Ramos (cell line): ENCODE results near the gene ARHGEF28.

Experiments used
- in situ Hi-C: fragments of 300-500 bp; cut with MboI; formaldehyde crosslinking; loops from one replicate; pipeline ENCODE4 v1.14.3; 2022; ENCODE audit warnings: low sequenced_read_pairs; ENCODE audit not compliant: unreplicated experiment

Gene ARHGEF28

GRCh38 chr5:73625944-73626811 lies at the start of gene ARHGEF28:
ARHGEF28 (plus strand) TSS chr5:73626196; CDS start chr5:73684852, 58,656 bp downstream.
- in situ Hi-C loops: no loop called here

DNA sequence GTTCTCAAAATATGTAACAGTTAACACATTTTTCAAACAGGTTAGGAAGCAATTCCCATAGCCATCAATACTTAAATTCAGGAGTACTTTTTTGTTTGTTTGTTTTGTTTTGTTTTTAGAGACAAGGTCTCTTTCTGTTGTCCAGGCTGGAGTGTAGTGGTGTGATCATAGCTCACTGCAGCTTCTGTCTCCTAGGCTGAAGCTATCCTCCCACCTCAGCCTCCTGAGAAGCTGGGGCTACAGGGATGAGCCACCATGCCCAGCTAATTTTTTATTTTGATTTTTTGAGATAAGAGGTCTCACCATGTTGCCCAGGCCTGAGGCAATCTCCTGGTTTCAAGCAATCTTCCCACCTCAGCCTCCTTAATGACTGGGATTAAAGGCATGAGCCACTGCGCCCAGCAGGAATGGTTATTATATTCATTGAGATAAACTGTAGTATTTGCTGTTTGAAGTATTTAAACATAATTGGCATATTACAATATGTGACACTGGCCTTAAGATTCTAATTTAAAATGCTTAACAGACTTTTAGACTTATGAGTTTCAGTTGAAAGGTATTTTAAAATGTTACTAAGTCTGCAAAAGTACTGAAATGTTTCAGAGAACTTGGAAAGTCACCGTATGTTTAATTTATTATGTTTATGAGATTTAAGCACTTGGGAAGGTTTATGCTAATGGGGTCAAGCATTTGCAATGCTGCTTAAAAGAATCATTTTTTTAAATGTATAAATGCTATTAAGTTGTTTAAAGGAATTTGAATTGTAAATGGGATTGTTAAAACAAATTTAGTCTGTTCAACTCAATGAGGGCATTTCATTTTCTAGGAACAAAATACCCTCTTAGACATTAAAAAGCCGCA lies 43.5 kb upstream of the ARHGEF28 start:
- in situ Hi-C loops: no loop called here

- in situ Hi-C loops: no loop called here
Observed at GRCh38 chr5:73587923-73588322, 38.1 kb upstream of the ARHGEF28 start.

- in situ Hi-C loops: loop anchor here (5.0 kb wide), 1 partner anchor 201 kb away; no protein-coding TSS in a partner anchor
Observed at GRCh38 chr5:73591102-73591695, 34.8 kb upstream of the ARHGEF28 start.

- in situ Hi-C loops: loop anchor here (5.0 kb wide), 1 partner anchor 200 kb away; no protein-coding TSS in a partner anchor
Observed at GRCh38 chr5:73591698-73592501, 34.1 kb upstream of the ARHGEF28 start.

- in situ Hi-C loops: loop anchor here (5.0 kb wide), 1 partner anchor 200 kb away; no protein-coding TSS in a partner anchor
Observed at GRCh38 chr5:73592551-73592950, 33.4 kb upstream of the ARHGEF28 start.

DNA sequence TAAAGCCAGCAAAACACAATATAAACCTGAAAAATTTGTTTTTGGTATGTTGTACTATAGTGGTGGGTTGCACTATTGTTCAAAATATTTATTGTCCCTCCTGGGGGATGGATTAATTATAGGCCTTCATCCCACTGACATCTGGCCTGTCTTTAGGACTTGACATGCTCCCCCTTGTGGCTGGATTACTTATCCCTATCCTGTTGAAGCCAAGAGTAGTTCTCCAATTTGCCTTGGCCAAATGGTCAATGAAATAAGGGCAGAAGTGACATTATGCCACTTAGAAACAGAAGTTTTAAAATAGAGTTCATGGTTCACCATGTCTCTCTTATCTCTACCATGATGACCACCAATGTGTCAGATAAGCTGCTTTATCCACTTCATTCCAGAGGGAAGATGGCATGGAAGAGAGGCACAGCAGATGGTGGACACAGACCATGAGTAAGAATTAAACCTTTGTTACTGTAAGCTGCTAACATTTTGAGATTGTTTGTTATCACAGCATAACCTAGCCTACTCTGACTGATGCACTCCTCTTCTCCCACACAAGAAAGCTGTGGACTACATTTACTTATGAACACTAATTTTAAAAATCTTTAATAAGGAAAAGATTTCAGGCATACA lies 29.2 kb upstream of the ARHGEF28 start:
- in situ Hi-C loops: no loop called here

DNA sequence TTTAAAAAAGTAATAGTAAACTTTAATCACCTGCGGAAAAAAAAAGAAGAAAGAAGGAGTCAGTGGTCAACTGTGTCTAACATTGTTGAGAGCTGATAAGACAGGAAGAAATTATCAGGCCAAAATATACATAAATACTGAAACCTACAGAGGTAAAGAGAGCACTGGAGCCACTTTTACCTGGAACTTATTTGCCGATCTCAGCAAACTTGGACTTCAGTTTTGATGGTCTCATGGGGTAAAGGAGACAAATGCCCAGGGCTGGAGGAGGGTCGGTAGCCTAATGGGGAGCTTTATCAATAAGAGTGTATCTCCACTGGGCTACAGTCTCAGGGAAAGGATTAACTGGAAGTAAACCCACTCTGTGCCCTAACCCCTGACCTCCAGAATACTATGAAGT lies 26.6 kb upstream of the ARHGEF28 start:
- in situ Hi-C loops: no loop called here

DNA sequence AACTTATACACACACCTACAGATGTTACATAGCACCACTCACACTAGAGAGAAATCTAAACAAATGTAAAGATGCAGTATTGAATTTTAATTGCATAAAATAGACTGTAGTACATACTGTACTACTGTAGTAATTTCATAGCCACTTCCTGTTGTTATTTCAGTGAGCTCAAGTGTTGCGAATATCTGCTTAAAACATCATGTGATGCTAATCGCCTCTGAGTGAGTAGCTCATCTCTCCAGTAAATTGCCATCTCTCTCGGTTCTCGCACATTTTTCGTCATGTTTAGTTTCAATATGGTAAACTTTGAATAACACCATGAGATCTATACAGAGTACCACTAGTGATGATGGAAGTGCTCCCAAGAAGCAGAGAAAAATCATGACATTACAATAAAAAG lies 22.0 kb upstream of the ARHGEF28 start:
- in situ Hi-C loops: no loop called here

GRCh38 chr5:73605223-73606087 lies 20.5 kb upstream of the ARHGEF28 start:
- in situ Hi-C loops: no loop called here

- in situ Hi-C loops: no loop called here
Observed at GRCh38 chr5:73606206-73606753, 19.7 kb upstream of the ARHGEF28 start.

DNA sequence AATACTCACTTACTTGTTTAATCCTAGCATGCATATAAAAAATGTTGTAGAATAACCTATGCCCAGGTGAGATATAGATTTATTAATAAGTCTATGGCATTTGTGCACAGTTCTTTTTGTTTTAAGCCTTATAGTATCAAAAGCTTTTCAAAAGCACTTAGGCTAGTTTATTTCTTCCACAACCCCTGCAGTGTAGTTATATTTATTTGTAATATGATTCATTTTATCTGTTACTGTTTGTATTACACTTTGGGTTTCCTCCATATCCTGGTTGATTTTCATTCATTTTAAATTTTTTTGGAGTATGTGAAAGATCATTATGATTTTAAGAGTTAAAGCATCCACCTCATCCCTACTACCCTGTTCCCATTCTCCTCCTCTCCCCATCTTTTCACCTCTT lies 18.8 kb upstream of the ARHGEF28 start:
- in situ Hi-C loops: no loop called here

- in situ Hi-C loops: no loop called here
Observed at GRCh38 chr5:73612799-73613198, 13.2 kb upstream of the ARHGEF28 start.

- in situ Hi-C loops: no loop called here
Observed at GRCh38 chr5:73615085-73615484, 10.9 kb upstream of the ARHGEF28 start.

- in situ Hi-C loops: no loop called here
Observed at GRCh38 chr5:73615947-73616346, 10.0 kb upstream of the ARHGEF28 start.

DNA sequence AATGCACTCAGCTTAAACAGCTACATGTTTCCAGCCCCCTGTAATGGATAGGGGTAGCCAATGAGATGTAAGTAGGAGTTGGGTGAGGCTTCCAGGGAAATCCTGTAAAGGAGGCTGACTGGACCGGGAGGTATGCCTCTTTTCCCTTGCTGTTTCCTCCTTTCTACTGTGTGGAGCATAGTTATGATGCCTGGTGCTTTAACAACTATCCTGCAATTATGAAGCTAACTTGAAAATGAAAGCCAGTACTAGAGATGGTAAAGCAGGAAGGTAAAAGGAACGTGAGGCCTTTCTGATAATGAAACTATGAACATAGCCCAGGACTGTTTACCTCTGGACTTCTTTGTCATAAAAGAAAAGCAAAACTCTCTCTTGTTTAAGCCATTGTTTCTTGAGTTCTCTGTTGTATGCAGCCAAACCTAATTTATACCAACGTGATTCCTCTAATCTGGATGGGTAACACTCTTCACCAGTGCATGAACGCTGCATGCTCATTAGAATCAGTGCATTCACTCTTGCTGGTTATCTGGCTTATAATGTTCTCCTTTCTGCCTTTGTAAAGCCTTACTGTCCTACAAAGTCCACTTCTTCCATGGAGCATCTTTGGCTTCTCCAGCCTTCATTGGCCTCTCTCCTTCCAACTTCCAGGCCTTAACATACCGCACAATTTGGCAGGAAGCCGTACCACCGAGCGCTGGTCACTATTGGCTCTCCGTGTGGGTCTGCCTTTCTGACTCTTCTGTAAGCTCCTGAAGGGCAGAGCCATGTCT lies 8.3 kb upstream of the ARHGEF28 start:
- in situ Hi-C loops: no loop called here

GRCh38 chr5:73619606-73620333 lies 6.2 kb upstream of the ARHGEF28 start:
- in situ Hi-C loops: no loop called here
